B cell (primary cell): ENCODE measurements around the gene PIGA.
A peak's percentile ranks its signal among the peaks of the same experiment; 100 is the strongest.

Experiments
- CTCF ChIP-seq: fragments of 200-600 bp; IDR thresholded peaks from one replicate; pipeline ENCODE4 v1.8.0; 2022; ENCODE audit warnings: antibody characterized with exemption, mild to moderate bottlenecking
- EZH2 ChIP-seq: IDR thresholded peaks from 2 replicates; pipeline ENCODE4 v1.6.1; 2012; ENCODE audit warnings: borderline replicate concordance, low read depth, mild to moderate bottlenecking, moderate library complexity, low read length; ENCODE audit not compliant: insufficient read depth, poor library complexity, severe bottlenecking

GRCh38 chrX:15349046-15349445 lies 13.7 kb upstream of the PIGA start:
- TF ChIP-seq CTCF (peak; percentile 49), EZH2 (no peak)
